Measurements from ENCODE around the gene STIP1. TPM values are rescaled to one million over a fixed set of nuclear protein-coding genes. Genes with fewer than 3 reads are reported as not detected.

Gene STIP1
- total and polyA plus RNA-seq, 9 of the 15 experiments (the other 6 are each of a cell fraction or from before 2014, with no cell fraction given), result 58.1 to 465 (median 346) TPM

GRCh38 chr11:64207256-64208085, 21.5 kb downstream of the STIP1 start (continued):
- TF ChIP-seq NCOA1 (IDR thresholded peaks at IDR 0.05; ENCODE audit: low read depth) (peak; percentile 61; the same call in 1 of the 2 replicates), NR2F6 (CRISPR knock-in tag; IDR thresholded peaks at IDR 0.05) (no peak), ZNF586 (CRISPR knock-in tag; conservative IDR thresholded peaks at IDR 0.05) (no peak), TRIM24 (IDR thresholded peaks at IDR 0.05) (peak; percentile 5 to 61; a peak in 2 of 4 replicates), SREBF2 (CRISPR knock-in tag; IDR thresholded peaks at IDR 0.05) (no peak)

- DNase-seq (ENCODE audit: extremely low read depth in 1 of 4, low spot score in 3 of 4) (peak in 1 of 4 experiments; percentile 18), FAIRE-seq (no peak), ATAC-seq (no peak)
- peaks cover 47% of the 10 kb centered on the region for H3K79me2 ChIP-seq (ENCODE audit: control insufficient read depth, insufficient read depth, low read length)
- H3K9ac ChIP-seq (ENCODE audit: insufficient read depth in 1 of 2, low read depth in 2 of 2, low read length in 2 of 2), result peak overlapping the region; percentile 99 to 100
- ChIA-PET CTCF (ENCODE audit: low intra/inter-chr PET ratio) (no interaction called here), POLR2A (interaction anchor here (0.6 to 8.2 kb wide), 16 partner anchors 10 to 641 kb away, joined by 3 to 77 read pairs (median 8); partner anchors contain the start of genes CATSPERZ, ESRRA, MACROD1 and NUDT22)
- BruUV-seq (replicated peaks), result no TSS peak
- H3K4me2 ChIP-seq (ENCODE audit: insufficient read depth, low read length), result peak overlapping the region; percentile 97
- H3K27ac ChIP-seq (ENCODE audit: extremely low read depth, low read depth, low read length), result peak overlapping the region; percentile 100
- H3K9me3 ChIP-seq (replicated peaks; ENCODE audit: control insufficient read depth, insufficient read depth, low read depth, low read length), result no peaks in the 10 kb centered on the region
- intact Hi-C loops (cut with micrococcal nuclease) (loop anchor here (5.0 kb wide), 1 partner anchor 149 kb away; the partner anchor contains the start of gene RPS6KA4), in situ Hi-C loops (cut with MboI) (no loop called here)
- peaks cover 8% of the 10 kb centered on the region for H3K9me1 ChIP-seq (ENCODE audit: control insufficient read depth, insufficient read depth, low read length)
- peaks cover 36 to 69% of the 10 kb centered on the region in 2 experiments for H3K4me1 ChIP-seq (replicated peaks in 1 of 2; ENCODE audit: control insufficient read depth in 2 of 2, insufficient read depth in 2 of 2, low read length in 2 of 2)
- H2AFZ ChIP-seq (ENCODE audit: low read depth, low read length), result peak overlapping the region; percentile 76; the same call in 1 of the 2 replicates
- no peaks in the 10 kb centered on the region; the same call in 1 of the 2 replicates for H4K20me1 ChIP-seq (replicated peaks; ENCODE audit: control insufficient read depth, insufficient read depth, low read length)
- WGBS (ENCODE audit: insufficient coverage, low coverage, missing lambda C conversion rate), result 62% methylated on average over 20 of the region's 23 CpGs
- H3K27me3 ChIP-seq (ENCODE audit: control insufficient read depth in 2 of 2, insufficient read depth in 2 of 2, low read length in 2 of 2), result no peaks in the 10 kb centered on the region
- H3K4me3 ChIP-seq, result peak overlapping the region; percentile 77
- H3K36me3 ChIP-seq (ENCODE audit: control insufficient read depth, insufficient read depth, low read length), result peaks cover 88% of the 10 kb centered on the region; the same call in 2 of the 3 replicates
- TF ChIP-seq FOXA1 (IDR thresholded peaks at IDR 0.05; ENCODE audit: borderline replicate concordance) (no peak), ZNF740 (CRISPR knock-in tag; IDR thresholded peaks at IDR 0.05) (0 out of 2 replicates have a peak, but pooled peaks have one; percentile 10), ZNF740 (tag; IDR thresholded peaks at IDR 0.05) (0 out of 4 replicates have a peak, but pooled peaks of 1 of the 2 experiments have one; percentile 42), GABPA (tag; conservative IDR thresholded peaks at IDR 0.05; ENCODE audit: low read depth) (0 out of 2 replicates have a peak, but pooled peaks have one; percentile 43), PRPF4 (IDR thresholded peaks at IDR 0.05; ENCODE audit: insufficient read depth, low read depth, low read length, poor library complexity, severe bottlenecking) (peak; percentile 22), NFATC3 (IDR thresholded peaks at IDR 0.05) (no peak), CGGBP1 (CRISPR knock-in tag; IDR thresholded peaks at IDR 0.05) (no peak), ATF1 (CRISPR knock-in tag; IDR thresholded peaks at IDR 0.05) (no peak), ATF1 (tag; IDR thresholded peaks at IDR 0.05) (no peak), POLR2G (IDR thresholded peaks at IDR 0.05; ENCODE audit: low read depth, low read length) (peak; percentile 68), MNT (conservative IDR thresholded peaks at IDR 0.05) (no peak), KLF16 (IDR thresholded peaks at IDR 0.05) (no peak), TCFL5 (CRISPR knock-in tag; conservative IDR thresholded peaks at IDR 0.05) (no peak)
Measured at GRCh38 chr11:64208086-64208795, 22.3 kb downstream of the STIP1 start.
